HG03432 (cell line): ENCODE measurements around the gene RGR.

Source experiments
- ATAC-seq: cut with Tn5 transposase; IDR thresholded peaks from one replicate; pipeline ENCODE4 v1.9.1; 2021; ENCODE audit warnings: mild to moderate bottlenecking, moderate library complexity; ENCODE audit not compliant: unreplicated experiment

Gene RGR

GRCh38 chr10:84217746-84218145 lies 27.1 kb upstream of the RGR start:
- no peak for ATAC-seq

GRCh38 chr10:84221916-84222315 lies 22.9 kb upstream of the RGR start:
- no peak for ATAC-seq

GRCh38 chr10:84224411-84225028 lies 20.3 kb upstream of the RGR start:
- ATAC-seq: no peak

GRCh38 chr10:84225427-84226173 lies 19.3 kb upstream of the RGR start, which contains the start of gene LRIT2:
LRIT2 (minus strand) TSS chr10:84225544; CDS start chr10:84225520, 24 bp downstream.
- ATAC-seq: no peak

GRCh38 chr10:84226616-84227015 lies 18.2 kb upstream of the RGR start:
- no peak for ATAC-seq

GRCh38 chr10:84227810-84228209 lies 17.0 kb upstream of the RGR start:
- no peak for ATAC-seq

- ATAC-seq: no peak
Measured at GRCh38 chr10:84230359-84230758, 14.5 kb upstream of the RGR start.

GRCh38 chr10:84232376-84232775 lies 12.5 kb upstream of the RGR start:
- no peak for ATAC-seq

GRCh38 chr10:84233940-84234339 lies 10.9 kb upstream of the RGR start:
- no peak for ATAC-seq

GRCh38 chr10:84234479-84234878 lies 10.4 kb upstream of the RGR start:
- no peak for ATAC-seq

GRCh38 chr10:84235096-84235495 lies 9.8 kb upstream of the RGR start:
- ATAC-seq: no peak

- ATAC-seq: no peak
Measured at GRCh38 chr10:84236807-84237198, 8.1 kb upstream of the RGR start.

- ATAC-seq: no peak
Measured at GRCh38 chr10:84237199-84238051, 7.4 kb upstream of the RGR start.

GRCh38 chr10:84238909-84239308 lies 5.9 kb upstream of the RGR start:
- ATAC-seq: no peak

GRCh38 chr10:84241185-84241790 lies 3.6 kb upstream of the RGR start, which contains the start of gene LRIT1:
LRIT1 (minus strand) TSS chr10:84241546; CDS start chr10:84241439, 107 bp downstream.
- no peak for ATAC-seq

- no peak for ATAC-seq
Measured at GRCh38 chr10:84243759-84244158, 1.1 kb upstream of the RGR start.

GRCh38 chr10:84247496-84247895 lies 2.6 kb downstream of the RGR start:
- ATAC-seq: no peak

GRCh38 chr10:84248794-84249193 lies 3.9 kb downstream of the RGR start:
- ATAC-seq: no peak

GRCh38 chr10:84254552-84255478 lies 10.0 kb downstream of the RGR start:
- ATAC-seq: no peak
